Prostate gland (tissue), 2 donors: ENCODE data around the gene SYNJ2.

ENCODE experiments used
- POLR2A ChIP-seq: fragments of 450-650 bp; IDR thresholded peaks from one replicate; pipeline ENCODE4 v1.6.1; 2016; ENCODE audit warnings: antibody characterized with exemption, mild to moderate bottlenecking
- POLR2AphosphoS5 ChIP-seq: sonication (generic); formaldehyde crosslinking; IDR thresholded peaks from one replicate; pipeline ENCODE4 v1.6.1; 2017; ENCODE audit warnings: antibody characterized with exemption
- TF ChIP-seq, protein P1 (sequence below), 4 experiments: fragments of 200-600 bp in 2 of 4; fragments of 450-650 bp in 2 of 4; sonication (generic) in 2 of 4; IDR thresholded peaks; 1 replicate in 3 of 4; 2 replicates in 1 of 4; pipeline ENCODE4 v1.5.1; 2016 to 2019; ENCODE audit warnings: antibody characterized with exemption in 4 of 4, mild to moderate bottlenecking in 2 of 4, moderate library complexity in 2 of 4

DNA sequence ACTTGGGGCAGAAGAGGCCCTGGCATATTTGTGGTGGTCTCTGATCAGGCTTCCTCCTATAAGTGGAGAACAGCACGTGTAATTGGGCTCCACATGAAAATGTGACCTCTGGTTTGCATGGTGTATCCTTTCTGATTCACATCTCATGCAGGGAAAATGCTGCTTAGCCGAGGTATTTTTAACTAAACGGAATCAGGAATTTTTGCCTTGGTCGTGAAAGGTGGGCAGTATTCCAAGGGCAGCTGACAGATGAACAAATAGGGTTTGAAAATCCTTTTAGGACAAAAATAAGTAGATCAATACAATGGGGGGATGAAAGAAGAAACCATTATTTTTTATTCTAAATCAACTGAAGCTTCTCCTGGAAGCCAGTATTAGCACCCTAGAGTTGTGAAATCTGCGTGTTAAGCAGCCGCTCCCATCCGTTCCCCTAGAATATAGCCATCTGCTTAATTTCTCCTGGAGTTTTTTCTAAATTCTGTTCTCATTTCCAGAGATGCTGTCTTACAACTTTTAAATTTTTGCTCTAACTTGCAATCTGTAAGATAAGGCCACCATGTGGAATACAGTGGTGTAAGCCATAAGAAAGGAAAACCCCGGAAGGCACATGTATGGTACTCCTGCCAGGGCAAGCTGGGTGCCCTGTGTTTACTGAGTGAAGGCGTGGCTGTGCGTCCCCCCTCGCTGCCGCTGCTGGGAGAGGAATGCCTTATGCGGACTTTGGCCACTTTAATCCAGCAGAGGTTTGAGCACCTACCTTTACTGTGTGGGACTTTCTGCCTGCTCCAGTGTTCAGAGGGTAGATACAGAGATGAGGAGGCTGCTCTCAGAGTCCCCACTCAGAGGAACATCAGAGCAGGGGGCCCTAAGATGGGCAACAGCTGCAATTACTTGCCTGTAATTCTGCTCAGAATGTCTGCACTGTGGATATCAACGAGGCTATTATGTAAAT lies 52.4 kb downstream of the SYNJ2 start:
- TF ChIP-seq, protein P1, sequence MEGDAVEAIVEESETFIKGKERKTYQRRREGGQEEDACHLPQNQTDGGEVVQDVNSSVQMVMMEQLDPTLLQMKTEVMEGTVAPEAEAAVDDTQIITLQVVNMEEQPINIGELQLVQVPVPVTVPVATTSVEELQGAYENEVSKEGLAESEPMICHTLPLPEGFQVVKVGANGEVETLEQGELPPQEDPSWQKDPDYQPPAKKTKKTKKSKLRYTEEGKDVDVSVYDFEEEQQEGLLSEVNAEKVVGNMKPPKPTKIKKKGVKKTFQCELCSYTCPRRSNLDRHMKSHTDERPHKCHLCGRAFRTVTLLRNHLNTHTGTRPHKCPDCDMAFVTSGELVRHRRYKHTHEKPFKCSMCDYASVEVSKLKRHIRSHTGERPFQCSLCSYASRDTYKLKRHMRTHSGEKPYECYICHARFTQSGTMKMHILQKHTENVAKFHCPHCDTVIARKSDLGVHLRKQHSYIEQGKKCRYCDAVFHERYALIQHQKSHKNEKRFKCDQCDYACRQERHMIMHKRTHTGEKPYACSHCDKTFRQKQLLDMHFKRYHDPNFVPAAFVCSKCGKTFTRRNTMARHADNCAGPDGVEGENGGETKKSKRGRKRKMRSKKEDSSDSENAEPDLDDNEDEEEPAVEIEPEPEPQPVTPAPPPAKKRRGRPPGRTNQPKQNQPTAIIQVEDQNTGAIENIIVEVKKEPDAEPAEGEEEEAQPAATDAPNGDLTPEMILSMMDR (IDR thresholded peaks at IDR 0.05): no peak
- TF ChIP-seq POLR2A (no peak), POLR2AphosphoS5 (no peak)
